Activated T-helper 1 cell treated with Interleukin-2 at 50 U/mL for 16 hours (primary cell): ENCODE measurements around the gene LRRC63.
"Not testable (repeated sequence)": the region's sequence is repeated elsewhere in the genome, so short reads cannot be mapped to it uniquely, and the experiment has no call there.

Experiments used
- DNase-seq: peaks from one replicate; pipeline ENCODE4 v3.0.0-alpha.2; 2020; ENCODE audit warnings: low read depth

The LRRC63 gene, protein sequence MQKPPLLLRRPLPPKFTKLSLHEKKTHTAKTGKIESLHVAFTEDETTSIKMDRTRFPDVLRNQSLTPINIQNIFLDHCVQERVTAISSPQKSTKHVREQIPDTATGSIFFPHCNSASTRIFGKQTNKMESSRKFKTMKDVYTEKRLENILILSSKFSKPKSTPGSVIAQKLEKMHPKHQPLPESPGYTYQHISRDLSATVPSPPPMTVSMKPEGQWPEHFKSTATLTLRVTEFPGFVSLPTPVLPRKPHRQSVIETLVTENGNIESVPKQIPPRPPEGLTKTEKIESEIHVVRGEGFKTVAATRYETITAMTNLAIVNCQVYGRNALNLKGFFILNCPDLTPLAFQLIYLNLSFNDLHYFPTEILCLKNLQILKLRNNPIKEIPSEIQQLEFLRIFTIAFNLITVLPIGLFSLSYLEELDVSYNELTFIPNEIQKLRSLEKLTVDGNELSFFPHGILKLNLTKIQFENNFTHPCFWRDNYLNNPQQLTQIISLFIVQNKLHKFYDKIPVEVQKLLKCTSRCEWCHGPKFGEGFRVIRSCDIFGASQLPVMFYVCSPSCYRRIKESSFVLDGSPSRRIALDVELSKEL

DNA sequence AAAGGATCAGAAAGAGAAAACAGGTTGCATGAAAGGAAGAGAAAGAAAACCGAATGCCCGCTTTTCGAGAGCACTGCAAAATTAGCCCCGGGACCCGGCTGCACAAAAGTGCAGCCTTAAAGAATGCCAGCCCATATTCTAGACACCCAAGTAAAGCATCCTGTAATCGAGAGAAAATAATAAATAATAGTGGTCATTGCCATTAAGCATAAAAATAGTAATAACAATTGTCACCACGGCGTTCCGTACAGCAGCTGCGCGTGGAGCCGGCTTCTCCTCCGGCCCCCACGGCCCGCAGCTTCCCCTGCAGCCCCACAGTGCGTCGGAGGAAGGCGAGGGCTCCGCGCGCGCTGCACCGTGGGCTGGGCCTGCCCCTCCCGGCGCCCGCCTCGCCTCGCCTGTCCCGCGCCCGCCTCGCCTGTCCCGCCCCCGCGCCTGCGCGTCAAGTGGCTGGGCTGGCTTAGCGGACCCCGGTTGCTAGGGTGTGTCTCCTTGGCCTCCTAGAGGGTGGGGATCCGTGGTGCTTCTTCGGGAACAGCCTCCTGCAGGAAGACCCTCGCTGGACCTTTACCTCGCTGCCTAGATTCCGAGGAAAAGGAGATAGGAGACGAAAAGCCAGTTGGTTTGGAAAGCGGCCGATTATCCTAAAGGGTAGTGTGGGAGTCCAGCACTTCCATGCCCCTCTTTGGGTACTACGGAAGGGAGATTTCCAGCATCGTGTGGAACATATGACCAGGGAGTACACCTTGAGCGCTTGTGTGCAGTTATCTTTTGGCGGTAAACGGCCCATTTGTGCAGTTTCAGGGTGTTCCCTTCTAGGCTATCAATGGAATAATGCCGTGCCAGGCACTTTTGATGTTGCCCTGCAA is at the start of gene LRRC63:
Gene LRRC63 (plus strand): TSS at position 446 of the 869 bp plus-strand sequence. CDS start 1,107 bp downstream, outside the sequence.
- peak; percentile 78 for DNase-seq

DNA sequence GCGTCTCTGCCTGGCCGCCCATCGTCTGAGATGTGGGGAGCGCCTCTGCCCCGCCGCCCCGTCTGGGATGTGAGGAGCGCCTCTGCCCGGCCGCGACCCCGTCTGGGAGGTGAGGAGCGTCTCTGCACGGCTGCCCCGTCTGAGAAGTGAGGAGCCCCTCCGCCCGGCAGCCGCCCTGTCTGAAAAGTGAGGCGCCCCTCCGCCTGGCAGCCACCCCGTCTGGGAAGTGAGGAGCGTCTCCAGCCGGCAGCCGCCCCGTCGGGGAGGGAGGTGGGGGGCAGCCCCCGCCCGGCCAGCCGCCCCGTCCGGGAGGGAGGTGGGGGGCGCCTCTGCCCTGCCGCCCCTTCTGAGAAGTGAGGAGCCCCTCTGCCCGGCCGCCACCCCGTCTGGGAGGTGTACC is 49.0 kb upstream of the LRRC63 start:
- DNase-seq, result not testable (repeated sequence)

DNA sequence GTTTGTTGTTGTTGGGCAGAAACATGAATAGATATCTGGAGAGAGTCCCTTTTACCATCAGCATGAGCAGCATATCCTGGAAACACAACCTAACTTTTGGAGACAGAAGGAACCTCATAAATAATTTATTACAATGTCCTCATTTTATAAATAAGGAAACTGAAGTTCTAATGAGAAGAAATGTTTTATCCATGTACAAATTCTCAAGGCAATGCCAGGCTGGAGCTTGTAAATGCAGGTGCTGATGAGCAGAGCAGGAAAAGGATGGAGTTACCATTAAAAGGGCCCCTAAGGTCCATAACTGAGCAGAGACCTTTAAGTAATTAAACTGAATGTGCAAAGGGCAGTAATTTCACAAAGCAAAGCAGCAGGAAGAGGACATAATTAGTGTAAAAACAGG is 47.1 kb upstream of the LRRC63 start:
- DNase-seq, result no peak

DNA sequence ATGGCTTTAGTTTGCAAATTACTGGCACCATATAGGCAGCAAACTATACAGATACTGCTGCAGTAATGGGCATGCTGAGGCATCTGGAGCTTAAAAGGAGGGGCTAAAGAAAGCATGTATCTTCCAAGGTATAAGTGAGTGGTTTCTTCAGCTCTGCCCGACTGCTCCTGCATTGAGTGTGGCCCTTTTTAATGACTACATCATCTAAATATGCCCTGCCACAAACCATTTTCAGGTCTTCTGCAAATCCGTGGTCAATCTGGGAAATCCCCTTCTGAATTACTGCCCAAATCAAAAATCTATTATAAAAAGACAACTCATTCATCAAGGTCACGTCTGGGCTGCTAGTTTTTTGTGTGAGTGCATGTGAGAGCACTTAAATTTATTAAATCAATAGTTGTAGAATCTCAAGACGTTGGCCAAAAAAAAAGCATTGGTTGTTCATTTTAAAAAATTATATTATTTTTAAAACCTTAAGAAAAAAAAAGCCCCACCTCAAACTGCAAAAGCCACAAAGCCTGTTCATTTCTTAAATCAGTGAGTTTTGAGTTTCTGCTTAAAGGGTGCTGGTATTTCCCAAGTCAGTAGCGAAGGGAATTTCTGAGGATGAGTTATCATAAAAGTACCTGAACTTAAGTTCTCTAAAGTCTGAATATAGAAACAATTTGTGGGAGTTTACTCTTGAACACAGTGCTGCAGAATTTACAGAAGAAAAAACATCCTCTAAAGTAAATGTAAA is 46.1 kb upstream of the LRRC63 start:
- DNase-seq, result no peak

DNA sequence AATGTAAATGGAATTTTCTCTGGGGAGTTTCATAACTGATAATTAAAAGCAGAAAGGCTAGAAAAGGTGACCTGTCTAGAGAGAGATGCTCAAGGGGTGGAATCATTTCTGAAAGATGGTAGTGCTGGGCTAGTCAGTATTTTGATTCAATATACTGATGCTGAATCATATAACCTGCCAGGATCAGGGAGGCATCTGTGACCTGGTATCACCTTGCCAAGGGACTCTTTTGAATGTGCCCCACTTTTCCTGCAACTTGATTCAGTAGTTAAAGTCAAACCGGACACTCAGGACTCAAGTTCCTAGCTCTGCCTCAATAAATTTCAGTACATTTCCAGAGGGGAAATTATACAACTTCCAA is 45.5 kb upstream of the LRRC63 start:
- DNase-seq, result no peak

DNA sequence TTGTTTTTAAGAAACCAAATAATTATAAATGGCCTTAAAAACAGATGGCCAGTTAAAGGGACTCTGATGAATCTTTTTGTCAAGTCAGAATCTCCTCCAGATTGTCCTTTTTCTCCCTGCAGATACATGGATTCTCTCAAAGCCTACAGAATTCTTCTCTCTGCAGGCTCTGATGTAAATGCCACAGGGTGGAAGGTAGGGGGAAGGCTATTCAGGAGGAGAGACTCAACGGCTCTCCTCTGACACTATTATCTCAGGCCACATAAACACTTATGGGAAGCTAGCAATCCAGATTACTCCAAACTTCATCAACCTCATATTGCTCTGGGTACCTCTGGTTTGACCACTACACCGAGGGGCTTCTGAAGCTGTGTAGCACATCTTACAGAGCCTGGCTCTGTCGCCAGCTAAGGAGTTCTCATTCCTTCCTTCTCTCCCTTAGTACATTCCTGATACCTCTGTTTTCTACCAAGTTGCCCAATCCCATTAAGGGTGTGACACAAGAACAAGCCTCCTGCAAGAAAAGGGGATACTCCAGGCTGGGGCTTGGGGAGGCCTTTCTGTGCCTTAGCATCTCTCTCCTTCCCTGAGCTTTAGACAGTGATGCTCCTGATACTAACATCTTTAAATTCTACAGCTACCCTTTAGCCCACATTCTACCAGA is 44.6 kb upstream of the LRRC63 start:
- DNase-seq, result no peak

DNA sequence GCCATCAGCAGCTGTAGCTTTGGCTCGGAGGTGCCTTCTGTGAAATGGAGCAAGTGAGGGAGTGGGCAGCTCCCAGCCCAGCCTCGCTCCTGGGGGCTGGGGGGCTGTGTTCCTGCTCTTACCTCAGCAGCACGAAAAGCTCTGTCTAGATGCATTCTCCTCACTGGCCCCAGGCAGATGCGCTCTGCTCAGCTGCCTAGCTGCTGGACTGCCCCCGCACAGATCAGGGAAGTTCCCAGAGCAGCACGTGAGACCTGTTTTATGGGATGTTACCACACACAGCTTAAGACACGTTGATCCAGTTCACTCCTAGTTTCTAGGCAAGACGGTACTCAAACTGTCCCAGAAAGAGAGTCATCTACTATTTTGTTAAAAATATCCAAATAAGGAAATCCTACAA is 43.4 kb upstream of the LRRC63 start:
- no peak for DNase-seq

DNA sequence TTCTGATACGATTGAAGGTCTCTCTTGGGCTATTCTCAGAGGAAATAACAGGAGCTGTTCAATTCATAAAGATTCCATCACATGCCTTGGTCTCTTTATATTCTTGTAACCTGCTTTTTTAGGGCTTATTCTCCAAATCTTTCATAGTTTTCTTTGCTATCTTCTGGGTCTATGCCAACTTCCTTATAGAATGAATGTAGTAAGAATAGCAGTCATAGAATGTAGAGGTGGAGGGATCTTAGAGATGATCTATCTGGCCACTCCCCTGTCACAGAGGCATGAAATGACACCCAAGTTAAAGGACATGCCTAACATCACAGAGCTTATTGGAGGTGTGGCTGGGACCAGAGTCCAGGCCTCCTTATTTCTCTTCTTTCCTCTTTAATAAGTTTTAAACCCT is 42.9 kb upstream of the LRRC63 start:
- DNase-seq, result no peak

DNA sequence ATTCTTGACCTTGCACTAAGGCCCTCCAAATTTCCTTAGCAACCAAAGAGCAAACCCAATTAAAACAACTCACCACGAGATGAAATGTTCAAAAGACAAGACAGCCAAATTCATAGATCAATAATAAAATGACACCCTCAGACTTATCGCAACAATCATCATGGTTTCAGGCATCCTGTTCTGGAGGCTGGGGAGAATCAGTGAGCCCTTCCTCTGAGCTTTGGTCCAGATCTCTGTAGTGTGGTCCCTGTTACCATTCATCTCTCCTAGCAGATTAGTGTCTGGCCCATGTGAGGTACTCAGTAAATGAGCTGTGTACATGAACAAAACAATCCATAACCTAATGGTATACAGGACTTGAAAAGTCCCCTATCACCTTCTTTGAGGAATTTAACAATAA is 42.0 kb upstream of the LRRC63 start:
- no peak for DNase-seq

DNA sequence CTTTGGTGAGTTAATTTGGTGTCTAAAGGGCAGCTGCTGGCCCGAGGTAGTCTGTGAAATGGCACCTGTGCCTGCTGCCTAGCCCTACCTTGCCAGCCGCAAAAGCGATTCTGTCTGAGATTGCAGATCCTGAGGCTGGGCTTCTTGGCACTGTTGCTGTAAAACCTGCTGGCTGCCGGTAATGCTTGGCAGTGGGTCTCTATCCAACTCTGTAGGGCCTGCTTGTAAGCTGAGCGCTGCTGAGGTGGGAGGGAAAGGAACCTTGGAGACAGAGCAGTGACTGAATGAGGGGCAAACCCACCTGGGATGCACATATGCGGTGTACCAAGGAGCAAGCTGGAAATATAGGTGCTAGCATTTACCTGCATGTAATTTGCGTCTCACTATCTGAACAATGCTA is 41.5 kb upstream of the LRRC63 start:
- DNase-seq, result no peak

DNA sequence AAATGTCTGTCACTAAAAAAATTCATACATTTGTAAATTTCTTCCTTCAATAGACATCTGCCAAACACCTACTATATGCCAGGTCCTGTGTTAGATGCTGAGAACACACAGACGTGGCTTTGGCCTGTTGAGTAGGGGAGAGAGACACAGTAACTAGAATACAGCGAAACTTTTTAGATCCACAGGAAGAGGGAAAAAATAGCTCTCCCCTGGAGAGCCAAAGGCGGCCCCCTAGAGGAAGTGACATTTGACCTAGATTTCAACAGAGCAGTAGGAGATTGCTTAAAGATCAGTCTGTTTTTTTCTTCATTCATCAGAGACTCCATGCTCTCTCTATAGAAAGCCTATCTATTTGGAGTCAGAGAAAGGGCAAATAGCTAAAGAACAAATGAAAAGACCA is 41.0 kb upstream of the LRRC63 start:
- DNase-seq, result no peak

DNA sequence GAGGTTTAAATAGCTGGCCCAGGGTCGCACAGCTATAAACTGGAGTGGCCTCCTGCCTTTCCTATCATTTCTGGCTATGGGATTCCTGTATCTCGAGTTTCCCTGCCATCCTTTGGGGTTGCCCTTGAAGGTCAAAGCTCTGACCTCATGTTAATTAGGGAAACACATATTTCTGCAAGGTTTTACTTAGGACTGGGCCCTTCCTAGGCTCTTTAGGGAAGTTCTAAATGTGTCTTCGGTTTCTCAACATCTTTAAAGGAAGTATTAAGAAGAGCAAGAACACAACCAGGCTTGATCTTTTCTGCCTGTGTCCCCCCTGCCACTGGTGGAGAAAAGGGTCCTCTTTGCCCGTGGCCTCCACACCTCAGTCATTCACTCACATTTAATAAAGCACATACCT is 40.5 kb upstream of the LRRC63 start:
- no peak for DNase-seq

DNA sequence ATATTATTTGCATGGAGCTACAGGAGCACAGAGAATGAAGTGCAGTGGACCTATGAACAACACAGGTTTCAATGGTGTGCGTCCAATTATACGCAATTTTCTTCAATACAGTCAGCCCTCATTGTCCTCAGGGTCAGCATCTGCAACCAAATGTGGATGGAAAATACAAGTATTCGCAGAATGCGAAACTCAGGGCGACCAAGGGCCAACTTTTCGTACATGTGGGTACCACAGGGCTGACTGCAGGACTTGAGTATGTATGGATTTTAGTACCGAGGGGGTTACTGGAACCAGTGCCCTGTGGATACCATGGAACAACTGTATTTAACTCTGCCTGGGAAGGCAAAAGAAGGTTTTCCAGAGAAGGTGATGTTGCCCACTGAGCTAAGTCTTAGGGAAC is 40.0 kb upstream of the LRRC63 start:
- no peak for DNase-seq

DNA sequence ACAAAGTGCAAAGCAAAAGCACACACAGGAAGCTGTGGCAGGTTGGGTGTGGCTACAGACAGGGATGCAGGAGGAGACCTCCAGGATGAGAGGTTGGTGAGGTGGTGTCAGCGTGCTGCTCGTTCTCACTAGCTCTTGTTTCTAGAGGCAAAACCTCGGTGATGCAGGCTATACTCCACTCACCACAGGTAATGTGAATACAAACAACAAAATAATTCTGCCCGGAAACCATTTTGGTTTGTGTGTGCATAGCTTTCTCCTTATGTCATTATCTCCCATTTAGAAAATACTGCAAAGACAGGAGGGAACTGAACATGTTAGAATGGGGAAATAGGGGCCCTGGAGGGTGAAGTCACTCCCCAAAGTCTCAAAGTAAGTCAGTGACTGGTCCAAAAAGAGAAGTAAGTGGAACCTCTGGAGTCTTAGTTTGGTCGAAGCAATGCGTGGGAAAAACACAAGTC is 39.2 kb upstream of the LRRC63 start:
- DNase-seq, result peak; percentile 53

DNA sequence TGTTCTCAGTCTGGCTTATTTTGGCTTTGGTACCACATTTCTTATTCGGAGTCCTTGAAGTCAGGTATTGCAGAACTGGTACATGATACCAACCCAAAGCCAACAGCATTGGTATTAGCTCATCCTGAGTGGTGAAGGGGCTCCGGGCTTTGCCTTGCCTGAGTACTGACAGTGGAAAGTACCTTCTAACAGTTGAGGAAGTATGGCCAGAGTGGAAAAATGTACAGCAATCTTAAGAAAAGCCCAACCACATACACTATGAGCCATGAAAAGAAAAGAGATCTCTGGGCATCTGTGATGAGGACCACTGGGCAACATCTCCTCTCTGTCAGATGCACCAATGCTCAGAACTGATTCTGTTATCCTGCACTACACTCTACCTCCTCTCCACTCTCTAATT is 38.1 kb upstream of the LRRC63 start:
- DNase-seq, result no peak

DNA sequence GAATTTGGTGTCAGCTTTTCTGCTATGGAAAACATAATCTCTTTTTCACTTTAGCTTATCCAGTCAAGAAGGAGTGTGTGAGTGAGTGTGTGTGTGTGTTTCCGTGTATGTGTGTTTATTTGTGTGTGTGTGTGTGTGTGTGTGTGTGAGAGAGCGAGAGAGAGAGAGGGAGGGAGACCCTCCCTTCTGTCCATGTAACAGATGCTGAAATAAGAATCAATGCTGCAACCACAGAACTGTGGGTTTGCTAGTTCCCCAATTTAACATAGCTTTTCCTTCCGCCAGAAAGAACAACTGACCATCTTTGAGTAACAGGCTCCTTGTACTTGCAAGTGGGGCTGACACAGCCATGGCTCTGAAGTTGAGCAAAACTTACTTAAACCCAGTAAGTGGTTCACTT is 35.0 kb upstream of the LRRC63 start:
- DNase-seq, result no peak

DNA sequence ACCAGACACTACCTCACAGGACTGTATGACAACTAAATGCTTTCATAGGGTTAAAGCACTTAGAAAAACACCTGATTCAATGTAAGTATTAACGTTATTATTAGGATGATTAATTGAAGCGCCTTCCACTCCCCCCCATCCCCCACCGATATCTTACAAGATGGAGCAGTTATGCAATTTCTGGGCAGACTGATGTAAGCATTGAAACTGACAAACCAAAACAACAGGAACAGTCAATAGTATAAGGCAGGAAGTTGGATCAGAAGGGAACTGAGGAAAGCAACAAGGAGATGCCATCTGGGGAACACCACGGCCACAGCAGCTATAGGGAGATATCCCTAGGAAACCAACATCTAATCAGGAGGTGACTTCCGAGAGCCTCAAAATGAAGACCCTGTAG is 33.6 kb upstream of the LRRC63 start:
- no peak for DNase-seq

DNA sequence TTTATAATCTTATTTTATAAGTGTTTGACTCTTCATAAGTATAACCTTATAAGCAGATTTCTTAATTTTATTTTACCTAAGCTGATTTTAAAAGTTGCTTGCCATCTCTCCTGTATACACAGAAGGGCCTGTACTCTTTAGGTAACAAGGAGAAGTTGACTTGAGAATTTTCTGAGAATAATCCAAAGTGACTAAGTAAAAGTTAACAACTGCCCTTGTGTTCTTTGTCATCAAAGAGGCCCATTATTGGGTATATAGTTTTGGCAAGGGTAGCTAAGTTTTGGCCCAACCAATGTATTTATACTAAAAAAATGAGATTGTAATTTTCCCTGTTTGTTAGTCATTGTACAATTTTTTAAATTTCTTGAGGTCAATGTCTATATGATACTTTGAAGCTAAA is 32.9 kb upstream of the LRRC63 start:
- DNase-seq, result no peak

DNA sequence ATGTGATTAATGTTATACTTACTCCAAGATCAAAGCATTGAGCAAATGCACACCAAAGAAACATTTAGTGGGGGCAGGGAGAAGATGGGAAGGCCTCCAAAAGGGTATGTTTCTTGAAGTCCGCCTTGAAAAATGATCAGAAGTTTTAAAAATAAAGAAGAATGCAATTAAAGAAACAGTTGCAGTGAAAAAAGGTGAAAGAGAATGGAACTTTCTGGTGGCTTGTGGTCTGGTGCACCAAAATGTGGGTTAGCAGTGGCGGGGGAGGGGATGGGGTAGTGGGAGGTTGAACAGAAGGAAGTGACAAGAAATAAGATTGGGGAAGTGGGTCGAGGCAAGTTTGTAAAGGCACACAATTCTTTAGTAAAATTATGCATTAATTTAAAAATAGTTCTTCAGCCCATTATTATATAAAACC is 32.2 kb upstream of the LRRC63 start:
- DNase-seq, result peak; percentile 54

DNA sequence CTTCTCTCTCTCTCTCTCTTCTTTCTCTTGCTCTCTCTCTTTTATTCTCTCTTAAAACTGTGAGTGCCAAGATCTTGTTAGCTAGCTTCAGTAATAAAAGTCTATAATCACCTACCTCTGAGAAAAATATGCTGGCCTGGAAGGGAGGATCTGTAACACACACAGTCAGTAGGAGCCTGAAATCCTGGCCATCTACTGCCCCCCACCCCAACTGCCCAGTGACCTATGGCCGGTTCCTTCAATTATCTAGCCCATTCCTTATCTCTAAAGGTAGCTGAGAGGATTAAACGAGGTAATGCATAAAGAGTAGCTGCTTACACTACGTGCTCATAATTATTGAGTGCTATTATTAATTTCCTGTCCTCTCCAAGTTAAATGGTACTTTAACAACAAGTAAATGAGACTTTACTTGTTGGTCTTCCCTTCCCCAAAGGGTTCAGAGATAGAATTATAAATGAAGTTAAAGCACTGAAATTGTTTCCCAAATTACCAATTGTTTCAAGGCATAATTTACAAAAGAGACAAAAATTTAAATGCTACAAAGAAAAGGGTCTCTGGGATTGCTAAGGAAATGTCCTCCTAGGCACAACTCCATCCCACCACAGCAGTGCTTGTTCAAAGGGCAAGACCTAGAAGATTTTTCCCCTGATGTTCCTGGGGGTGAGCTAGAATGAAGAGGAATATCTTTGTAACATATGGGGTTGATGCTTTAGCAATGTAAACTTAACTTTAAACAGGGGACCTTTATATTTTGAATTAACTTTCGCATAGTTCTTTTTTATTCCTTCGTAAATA is 31.6 kb upstream of the LRRC63 start:
- DNase-seq, result no peak

DNA sequence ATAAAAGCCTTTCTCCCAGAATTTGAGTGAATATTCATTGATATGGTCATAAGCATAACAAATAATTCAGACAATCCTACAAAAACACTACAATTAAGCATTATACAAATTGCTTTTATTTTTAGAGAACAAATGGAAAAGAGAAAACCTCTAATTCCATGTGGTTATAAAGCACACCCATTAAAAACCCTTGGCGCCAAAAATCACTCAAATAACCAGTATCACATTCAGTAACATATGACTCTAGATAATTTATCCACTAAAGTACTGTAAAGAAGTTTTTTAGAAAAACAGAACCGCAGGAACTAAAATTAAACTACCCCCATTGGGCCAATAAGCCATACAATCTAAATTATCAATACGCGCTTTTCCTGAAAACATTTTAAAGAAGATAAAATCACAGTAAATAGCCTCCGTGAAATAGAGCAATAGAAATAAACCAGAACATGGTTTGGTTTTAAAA is 30.3 kb upstream of the LRRC63 start:
- DNase-seq, result no peak
